ENCODE data around the gene SLC46A3.

- TF ChIP-seq, protein P1, sequence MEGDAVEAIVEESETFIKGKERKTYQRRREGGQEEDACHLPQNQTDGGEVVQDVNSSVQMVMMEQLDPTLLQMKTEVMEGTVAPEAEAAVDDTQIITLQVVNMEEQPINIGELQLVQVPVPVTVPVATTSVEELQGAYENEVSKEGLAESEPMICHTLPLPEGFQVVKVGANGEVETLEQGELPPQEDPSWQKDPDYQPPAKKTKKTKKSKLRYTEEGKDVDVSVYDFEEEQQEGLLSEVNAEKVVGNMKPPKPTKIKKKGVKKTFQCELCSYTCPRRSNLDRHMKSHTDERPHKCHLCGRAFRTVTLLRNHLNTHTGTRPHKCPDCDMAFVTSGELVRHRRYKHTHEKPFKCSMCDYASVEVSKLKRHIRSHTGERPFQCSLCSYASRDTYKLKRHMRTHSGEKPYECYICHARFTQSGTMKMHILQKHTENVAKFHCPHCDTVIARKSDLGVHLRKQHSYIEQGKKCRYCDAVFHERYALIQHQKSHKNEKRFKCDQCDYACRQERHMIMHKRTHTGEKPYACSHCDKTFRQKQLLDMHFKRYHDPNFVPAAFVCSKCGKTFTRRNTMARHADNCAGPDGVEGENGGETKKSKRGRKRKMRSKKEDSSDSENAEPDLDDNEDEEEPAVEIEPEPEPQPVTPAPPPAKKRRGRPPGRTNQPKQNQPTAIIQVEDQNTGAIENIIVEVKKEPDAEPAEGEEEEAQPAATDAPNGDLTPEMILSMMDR (IDR thresholded peaks at IDR 0.05), result no peak
- no peak for TF ChIP-seq POLR2A (IDR thresholded peaks at IDR 0.05)
These were observed 25.9 kb upstream of the SLC46A3 start for GRCh38 chr13:28744656-28745055.

Measured in transverse colon (tissue), 3 donors.